ENCODE measurements around the gene CAPN6.

Gene CAPN6

DNA sequence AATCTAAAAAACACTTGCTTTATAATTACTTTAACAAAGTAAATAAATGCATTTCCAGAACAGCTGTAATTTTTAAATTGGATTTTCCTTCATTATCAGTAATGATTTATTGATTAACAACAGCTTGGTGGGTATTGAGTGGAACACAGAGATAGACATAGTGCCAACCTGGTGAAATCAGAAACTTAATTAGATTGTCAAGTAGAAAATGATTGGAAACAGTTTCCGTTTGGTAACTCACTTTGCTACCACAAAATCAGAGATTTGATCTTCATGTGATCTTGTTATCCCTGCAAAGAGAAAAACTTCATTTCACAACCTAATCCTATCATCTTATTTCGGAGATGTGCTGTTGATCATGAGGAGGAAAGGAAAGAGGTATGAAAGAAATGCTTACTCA lies 70.8 kb downstream of the CAPN6 start:
- DNase-seq, result no peak

Data from suppressor macrophage treated with lipopolysaccharide for 1 hour (primary cell).